Type B pancreatic cell (in vitro differentiated cells): ENCODE results near the gene CHD2. TPM values are rescaled to one million over a fixed set of nuclear protein-coding genes. Genes with fewer than 3 reads are reported as not detected.
A peak's percentile ranks its signal among the peaks of the same experiment; 100 is the strongest.

ENCODE experiments used
- DNase-seq: peaks from one replicate; pipeline ENCODE4 v3.0.0; 2021; ENCODE audit warnings: mixed read lengths; ENCODE audit not compliant: unreplicated experiment; ENCODE audit errors: extremely low spot score
- H3K27ac Mint-ChIP-seq: 2 replicates; pipeline ENCODE4 v1.8.0; 2021; ENCODE audit warnings: mild to moderate bottlenecking, mixed read lengths
- H3K27me3 Mint-ChIP-seq: 2 replicates; pipeline ENCODE4 v1.8.0; 2021; ENCODE audit warnings: mixed read lengths
- H3K36me3 Mint-ChIP-seq: 2 replicates; pipeline ENCODE4 v1.8.0; 2021; ENCODE audit warnings: mixed read lengths
- H3K4me1 Mint-ChIP-seq: one replicate; pipeline ENCODE4 v1.8.0; 2021; ENCODE audit warnings: mixed read lengths; ENCODE audit not compliant: unreplicated experiment
- H3K4me3 Mint-ChIP-seq: 2 replicates; pipeline ENCODE4 v1.8.0; 2021; ENCODE audit warnings: mild to moderate bottlenecking, mixed read lengths
- H3K9me3 Mint-ChIP-seq: 2 replicates; pipeline ENCODE4 v1.8.0; 2021; ENCODE audit warnings: mixed read lengths
- CTCF ChIP-seq: fragments of 200-600 bp; sonication (generic); conservative IDR thresholded peaks from 2 replicates; pipeline ENCODE4 v1.5.0; 2021; ENCODE audit warnings: antibody characterized with exemption, mild to moderate bottlenecking
- total RNA-seq: library from RNA; stranded (reverse); gene quantifications from 2 replicates; pipeline ENCODE4 v1.2.1, GENCODE V29; 2021; ENCODE audit warnings: low replicate concordance

The CHD2 gene
- total RNA-seq, 1 donor from 2014 or later, result 135 TPM

- no peak for TF ChIP-seq CTCF
- no peaks in the 10 kb centered on the region for H3K9me3 Mint-ChIP-seq
- no peak overlapping the region for H3K4me3 Mint-ChIP-seq
- H3K27ac Mint-ChIP-seq, result peak overlapping the region; percentile 74
- peaks cover 7% of the 10 kb centered on the region for H3K4me1 Mint-ChIP-seq
- DNase-seq, result no peak
- peaks cover 65% of the 10 kb centered on the region for H3K36me3 Mint-ChIP-seq
- no peaks in the 10 kb centered on the region for H3K27me3 Mint-ChIP-seq
These were observed 30.0 kb downstream of the CHD2 start for GRCh38 chr15:92930054-92930621.

- Mint-ChIP-seq H3K27me3 (no peaks in the 10 kb centered on the region), H3K36me3 (peaks cover 67% of the 10 kb centered on the region), H3K4me3 (peak overlapping the region; percentile 3), H3K9me3 (no peaks in the 10 kb centered on the region), H3K27ac (peak overlapping the region; percentile 74), H3K4me1 (peaks cover 7% of the 10 kb centered on the region)
- TF ChIP-seq CTCF, result no peak
- DNase-seq, result no peak
These were observed 30.7 kb downstream of the CHD2 start for GRCh38 chr15:92930776-92931175.

GRCh38 chr15:92932946-92933649, 33.0 kb downstream of the CHD2 start:
- no peak for DNase-seq
- Mint-ChIP-seq H3K36me3 (peaks cover 61% of the 10 kb centered on the region), H3K4me1 (peaks cover 13% of the 10 kb centered on the region), H3K27ac (no peak overlapping the region), H3K4me3 (no peak overlapping the region), H3K27me3 (no peaks in the 10 kb centered on the region), H3K9me3 (no peaks in the 10 kb centered on the region)
- no peak for TF ChIP-seq CTCF

GRCh38 chr15:92933831-92934230, 33.7 kb downstream of the CHD2 start:
- no peak overlapping the region for H3K4me3 Mint-ChIP-seq
- H3K27me3 Mint-ChIP-seq, result no peaks in the 10 kb centered on the region
- peaks cover 57% of the 10 kb centered on the region for H3K36me3 Mint-ChIP-seq
- no peak for DNase-seq
- peaks cover 13% of the 10 kb centered on the region for H3K4me1 Mint-ChIP-seq
- no peaks in the 10 kb centered on the region for H3K9me3 Mint-ChIP-seq
- no peak overlapping the region for H3K27ac Mint-ChIP-seq
- no peak for TF ChIP-seq CTCF

GRCh38 chr15:92934716-92935115, 34.6 kb downstream of the CHD2 start:
- no peak for DNase-seq
- Mint-ChIP-seq H3K9me3 (no peaks in the 10 kb centered on the region), H3K4me1 (peaks cover 12% of the 10 kb centered on the region), H3K4me3 (no peak overlapping the region), H3K36me3 (peaks cover 60% of the 10 kb centered on the region), H3K27ac (no peak overlapping the region), H3K27me3 (no peaks in the 10 kb centered on the region)
- no peak for TF ChIP-seq CTCF
